ENCODE data around the gene ROCK1.

DNA sequence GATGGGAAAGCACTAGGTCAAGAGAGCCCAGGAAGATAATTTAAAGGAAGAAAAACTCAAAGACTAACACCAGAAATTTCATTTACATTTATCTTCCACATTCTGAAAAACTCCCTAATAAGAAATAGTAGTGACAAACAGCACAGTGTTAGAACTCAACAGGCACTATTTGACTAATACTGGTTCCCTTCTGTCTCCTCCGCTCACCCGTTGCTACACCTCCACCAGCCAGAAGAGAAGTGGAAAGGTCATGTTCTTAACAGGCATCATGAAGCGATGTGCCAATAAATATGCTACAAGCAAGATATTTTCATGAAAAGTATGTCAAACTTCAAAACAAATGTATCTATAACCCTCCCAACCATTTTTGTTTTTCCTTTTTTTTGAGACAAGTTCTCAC lies 5.7 kb downstream of the ROCK1 start:
- TF ChIP-seq, protein P1, sequence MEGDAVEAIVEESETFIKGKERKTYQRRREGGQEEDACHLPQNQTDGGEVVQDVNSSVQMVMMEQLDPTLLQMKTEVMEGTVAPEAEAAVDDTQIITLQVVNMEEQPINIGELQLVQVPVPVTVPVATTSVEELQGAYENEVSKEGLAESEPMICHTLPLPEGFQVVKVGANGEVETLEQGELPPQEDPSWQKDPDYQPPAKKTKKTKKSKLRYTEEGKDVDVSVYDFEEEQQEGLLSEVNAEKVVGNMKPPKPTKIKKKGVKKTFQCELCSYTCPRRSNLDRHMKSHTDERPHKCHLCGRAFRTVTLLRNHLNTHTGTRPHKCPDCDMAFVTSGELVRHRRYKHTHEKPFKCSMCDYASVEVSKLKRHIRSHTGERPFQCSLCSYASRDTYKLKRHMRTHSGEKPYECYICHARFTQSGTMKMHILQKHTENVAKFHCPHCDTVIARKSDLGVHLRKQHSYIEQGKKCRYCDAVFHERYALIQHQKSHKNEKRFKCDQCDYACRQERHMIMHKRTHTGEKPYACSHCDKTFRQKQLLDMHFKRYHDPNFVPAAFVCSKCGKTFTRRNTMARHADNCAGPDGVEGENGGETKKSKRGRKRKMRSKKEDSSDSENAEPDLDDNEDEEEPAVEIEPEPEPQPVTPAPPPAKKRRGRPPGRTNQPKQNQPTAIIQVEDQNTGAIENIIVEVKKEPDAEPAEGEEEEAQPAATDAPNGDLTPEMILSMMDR (IDR thresholded peaks at IDR 0.05): no peak
- TF ChIP-seq POLR2A (IDR thresholded peaks at IDR 0.05): no peak

Data from heart left ventricle (tissue), 13 donors.